ENCODE measurements around the gene RPL22L1. TPM values are rescaled to one million over a fixed set of nuclear protein-coding genes. Genes with fewer than 3 reads are reported as not detected.
"Not testable (repeated sequence)": the region's sequence is repeated elsewhere in the genome, so short reads cannot be mapped to it uniquely, and the experiment has no call there.

The RPL22L1 gene
- polyA plus RNA-seq, 12 donors, result 43.9 to 188 (median 67.0) TPM; not detected in 1

- not testable (repeated sequence) for DNase-seq
These were observed 26.3 kb upstream of the RPL22L1 start for GRCh38 chr3:170896333-170896732.

- DNase-seq, result no peak
These were observed 23.9 kb upstream of the RPL22L1 start for GRCh38 chr3:170893895-170894294.

GRCh38 chr3:170889630-170890029 lies 19.6 kb upstream of the RPL22L1 start:
- DNase-seq, result peak; percentile 36

- peak; percentile 12 for DNase-seq
These were observed 19.1 kb upstream of the RPL22L1 start for GRCh38 chr3:170889132-170889531.

GRCh38 chr3:170884109-170884930 lies 14.3 kb upstream of the RPL22L1 start:
- not testable (repeated sequence) for DNase-seq

GRCh38 chr3:170878688-170879087 lies 8.7 kb upstream of the RPL22L1 start:
- not testable (repeated sequence) for DNase-seq

- not testable (repeated sequence) for DNase-seq
These were observed 7.3 kb upstream of the RPL22L1 start for GRCh38 chr3:170877311-170877710.

- no peak for DNase-seq
These were observed 6.5 kb upstream of the RPL22L1 start for GRCh38 chr3:170876537-170876936.

GRCh38 chr3:170869239-170869590 lies 780 bp downstream of the RPL22L1 start:
- no peak for DNase-seq

GRCh38 chr3:170868577-170869238 lies 1.3 kb downstream of the RPL22L1 start:
- no peak for DNase-seq

GRCh38 chr3:170867143-170867937 lies 2.7 kb downstream of the RPL22L1 start:
- no peak for DNase-seq

- no peak for DNase-seq
These were observed 3.5 kb downstream of the RPL22L1 start for GRCh38 chr3:170866499-170866898.

- DNase-seq, result no peak
These were observed 4.5 kb downstream of the RPL22L1 start for GRCh38 chr3:170865209-170866094.

GRCh38 chr3:170864525-170865208 lies 5.3 kb downstream of the RPL22L1 start:
- DNase-seq, result no peak

GRCh38 chr3:170863816-170864215 lies 6.2 kb downstream of the RPL22L1 start:
- no peak for DNase-seq

- DNase-seq, result no peak
These were observed 7.2 kb downstream of the RPL22L1 start for GRCh38 chr3:170862618-170863374.

GRCh38 chr3:170858599-170858998 lies 11.4 kb downstream of the RPL22L1 start:
- no peak for DNase-seq

GRCh38 chr3:170852324-170852723 lies 17.7 kb downstream of the RPL22L1 start:
- no peak for DNase-seq

GRCh38 chr3:170848292-170848917 lies 21.6 kb downstream of the RPL22L1 start:
- no peak for DNase-seq

- no peak for DNase-seq
These were observed 25.6 kb downstream of the RPL22L1 start for GRCh38 chr3:170844377-170844776.
